NCI-H1092 treated with DMSO at 0.1 percent for 48 hours (cell line): ENCODE results near the gene GRAMD2A.
A peak's percentile ranks its signal among the peaks of the same experiment; 100 is the strongest.

Source experiments
- DNase-seq: peaks from one replicate; lab custom pipeline; 2025; lab: John Stamatoyannopoulos, UW

Gene GRAMD2A

GRCh38 chr15:72136170-72137051 is 61.2 kb downstream of the GRAMD2A start:
- DNase-seq: peak; percentile 83

- peak; percentile 83 for DNase-seq
Measured at GRCh38 chr15:72135719-72136118, 61.9 kb downstream of the GRAMD2A start.

GRCh38 chr15:72133211-72133610 is 64.4 kb downstream of the GRAMD2A start:
- no peak for DNase-seq

GRCh38 chr15:72131922-72132321 is 65.7 kb downstream of the GRAMD2A start:
- DNase-seq: no peak

GRCh38 chr15:72130272-72130671 is 67.3 kb downstream of the GRAMD2A start:
- DNase-seq: no peak

GRCh38 chr15:72128359-72128758 is 69.2 kb downstream of the GRAMD2A start:
- DNase-seq: no peak

GRCh38 chr15:72127724-72128322 is 69.8 kb downstream of the GRAMD2A start:
- no peak for DNase-seq

- DNase-seq: no peak
Measured at GRCh38 chr15:72124218-72124617, 73.4 kb downstream of the GRAMD2A start.

- DNase-seq: peak; percentile 94
Measured at GRCh38 chr15:72118017-72118978, 79.3 kb downstream of the GRAMD2A start, which contains the start of the genes MYO9A and SENP8. Gene MYO9A (minus strand): TSS chr15:72118150. CDS start chr15:72046563, 71,587 bp downstream. Gene SENP8 (plus strand): TSS chr15:72118403. CDS start chr15:72139624, 21,221 bp downstream.

GRCh38 chr15:72117486-72118016 is 80.0 kb downstream of the GRAMD2A start:
- no peak for DNase-seq

GRCh38 chr15:72116731-72117485 is 80.7 kb downstream of the GRAMD2A start:
- DNase-seq: no peak

- DNase-seq: no peak
Measured at GRCh38 chr15:72113347-72114031, 84.1 kb downstream of the GRAMD2A start.

GRCh38 chr15:72112805-72113204 is 84.8 kb downstream of the GRAMD2A start:
- no peak for DNase-seq

GRCh38 chr15:72112116-72112515 is 85.5 kb downstream of the GRAMD2A start:
- DNase-seq: no peak

GRCh38 chr15:72110355-72110754 is 87.2 kb downstream of the GRAMD2A start:
- no peak for DNase-seq
